A549 treated with AZD9567 at 1 μM for 4 hours (cell line): ENCODE measurements around the gene ENC1. TPM values are rescaled to one million over a fixed set of nuclear protein-coding genes. Genes with fewer than 3 reads are reported as not detected.

Source experiments
- total RNA-seq: library from RNA; stranded (reverse); fragments of 200-300 nt; extraction: Qiagen RNA extraction; gene quantifications from 5 replicates; pipeline ENCODE4 v1.2.3, GENCODE V29; 2022; ENCODE audit not compliant: insufficient read depth

ENC1 gene
- 4.6 to 6.3 TPM (median 5.4 TPM) in 5 replicates for total RNA-seq

GRCh38 chr5:74640450-74640953 lies at the start of gene ENC1:
Gene ENC1, minus strand, starts transcription at chr5:74640728. Its CDS starts 4,243 bp downstream, at chr5:74636485.

DNA sequence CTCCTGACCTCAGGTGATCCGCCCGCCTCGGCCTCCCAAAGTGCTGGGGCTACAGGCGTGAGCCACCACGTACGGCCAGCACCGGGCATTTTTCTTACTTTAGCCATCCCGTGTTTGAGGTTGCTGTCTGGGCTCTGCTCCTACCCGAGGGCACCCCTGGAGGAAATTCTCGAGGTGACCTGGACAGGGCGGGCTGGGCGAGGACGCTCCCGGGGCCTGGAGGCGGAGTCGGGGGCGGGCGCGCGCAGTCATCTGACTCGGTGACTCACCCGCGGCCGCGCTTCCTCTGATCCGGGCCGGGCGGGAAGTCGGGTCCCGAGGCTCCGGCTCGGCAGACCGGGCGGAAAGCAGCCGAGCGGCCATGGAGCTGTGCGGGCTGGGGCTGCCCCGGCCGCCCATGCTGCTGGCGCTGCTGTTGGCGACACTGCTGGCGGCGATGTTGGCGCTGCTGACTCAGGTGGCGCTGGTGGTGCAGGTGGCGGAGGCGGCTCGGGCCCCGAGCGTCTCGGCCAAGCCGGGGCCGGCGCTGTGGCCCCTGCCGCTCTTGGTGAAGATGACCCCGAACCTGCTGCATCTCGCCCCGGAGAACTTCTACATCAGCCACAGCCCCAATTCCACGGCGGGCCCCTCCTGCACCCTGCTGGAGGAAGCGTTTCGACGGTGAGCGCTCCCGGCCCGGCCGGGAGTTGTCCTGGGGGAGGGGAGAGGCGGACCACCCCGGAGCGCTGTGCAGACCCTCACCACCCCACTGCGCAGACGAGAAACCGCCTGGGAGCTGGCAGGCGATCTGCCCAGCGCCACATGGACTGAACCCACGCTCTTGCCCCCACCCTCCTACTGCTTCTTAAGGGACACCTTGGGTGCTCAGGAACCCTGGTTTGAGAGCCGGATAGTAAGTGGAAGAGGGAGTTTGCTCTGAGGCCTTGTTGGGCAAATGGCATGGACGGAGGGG lies 44.6 kb upstream of the ENC1 start, which contains the start of gene HEXB:
HEXB (plus strand) TSS at position 334 of the 952 bp plus-strand sequence; CDS start at position 362, 28 bp downstream.

Other genes with a start within 250 kb of the ENC1 start
- 78.7 to 114 TPM (median 112 TPM) in 5 replicates for gene HEXB, start 44.5 kb upstream of the ENC1 start, total RNA-seq
- gene GFM2, start 126.4 kb upstream of the ENC1 start, total RNA-seq, result 15.1 to 24.1 TPM (median 22.5 TPM) in 5 replicates
- gene NSA2, start 126.5 kb upstream of the ENC1 start, total RNA-seq, result 124 to 139 TPM (median 125 TPM) in 5 replicates
- gene FAM169A, start 225.7 kb upstream of the ENC1 start, total RNA-seq, result 4.0 to 7.4 TPM (median 6.3 TPM) in 5 replicates